Measurements from ENCODE around the gene MAN1C1.

Gene MAN1C1

DNA sequence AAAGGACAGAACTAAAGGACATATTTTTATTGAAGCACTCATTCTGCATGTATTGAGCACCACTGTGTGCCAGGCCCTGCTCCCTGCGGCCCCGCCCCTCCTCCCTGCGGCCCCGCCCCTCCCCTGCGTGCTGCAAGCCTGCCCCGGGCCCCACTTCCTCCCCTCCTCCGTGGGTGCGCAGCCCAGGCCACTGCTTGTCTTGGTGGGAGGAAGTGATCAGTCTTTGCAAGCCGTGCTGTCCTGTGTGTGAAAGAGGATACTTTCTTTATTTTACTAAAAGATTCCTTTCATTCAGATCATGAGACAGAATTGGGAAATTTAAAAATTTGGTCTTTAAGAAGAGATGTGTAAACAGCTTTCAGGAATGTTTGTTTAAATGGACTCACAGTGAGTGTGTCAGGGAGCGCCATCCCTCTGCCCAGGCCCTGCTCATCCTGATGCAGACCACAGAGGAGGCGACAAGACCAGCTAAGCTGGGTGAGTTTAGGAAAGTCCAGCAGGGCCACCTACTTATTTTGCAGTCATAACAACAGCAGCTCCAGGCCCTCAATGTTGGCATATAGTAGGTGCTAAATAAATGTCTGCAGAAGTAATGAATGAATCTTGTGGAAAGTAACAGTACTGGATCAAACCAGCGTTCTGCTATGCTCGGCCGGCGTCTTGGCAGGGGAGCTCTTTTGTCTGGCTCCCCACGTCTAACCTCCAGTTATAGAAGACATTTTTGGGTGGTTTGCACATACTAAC, 95.1 kb downstream of the MAN1C1 start:
- Histone ChIP-seq H3K79me2 (ENCODE audit: insufficient read depth, low read length) (no peaks in the 10 kb centered on the region), H3K27me3 (ENCODE audit: low read length) (no peaks in the 10 kb centered on the region), H3K4me2 (ENCODE audit: low read depth, low read length, poor library complexity, severe bottlenecking) (no peak overlapping the region), H2AFZ (ENCODE audit: low read depth, low read length, severe bottlenecking) (no peak overlapping the region), H3K27ac (ENCODE audit: low read depth, low read length) (no peak overlapping the region), H3K9ac (ENCODE audit: low read length) (no peak overlapping the region), H3K36me3 (ENCODE audit: low read length) (no peaks in the 10 kb centered on the region), H4K20me1 (ENCODE audit: low read depth, low read length) (no peaks in the 10 kb centered on the region), H3K9me2 (replicated peaks; ENCODE audit: insufficient read depth, low read length) (no peaks in the 10 kb centered on the region), H3F3A (ENCODE audit: insufficient read depth) (no peaks in the 10 kb centered on the region), H3K9me3 (ENCODE audit: insufficient read depth, low read length) (no peaks in the 10 kb centered on the region), H3K4me3 (ENCODE audit: insufficient read depth, low read length, poor library complexity, severe bottlenecking) (no peak overlapping the region)
- TF ChIP-seq EZH2phosphoT487 (conservative IDR thresholded peaks at IDR 0.05; ENCODE audit: low read length), result no peak
- no peak for TF ChIP-seq CTCF (IDR thresholded peaks at IDR 0.05; ENCODE audit: insufficient read depth, low read length, poor library complexity, severe bottlenecking)

DNA sequence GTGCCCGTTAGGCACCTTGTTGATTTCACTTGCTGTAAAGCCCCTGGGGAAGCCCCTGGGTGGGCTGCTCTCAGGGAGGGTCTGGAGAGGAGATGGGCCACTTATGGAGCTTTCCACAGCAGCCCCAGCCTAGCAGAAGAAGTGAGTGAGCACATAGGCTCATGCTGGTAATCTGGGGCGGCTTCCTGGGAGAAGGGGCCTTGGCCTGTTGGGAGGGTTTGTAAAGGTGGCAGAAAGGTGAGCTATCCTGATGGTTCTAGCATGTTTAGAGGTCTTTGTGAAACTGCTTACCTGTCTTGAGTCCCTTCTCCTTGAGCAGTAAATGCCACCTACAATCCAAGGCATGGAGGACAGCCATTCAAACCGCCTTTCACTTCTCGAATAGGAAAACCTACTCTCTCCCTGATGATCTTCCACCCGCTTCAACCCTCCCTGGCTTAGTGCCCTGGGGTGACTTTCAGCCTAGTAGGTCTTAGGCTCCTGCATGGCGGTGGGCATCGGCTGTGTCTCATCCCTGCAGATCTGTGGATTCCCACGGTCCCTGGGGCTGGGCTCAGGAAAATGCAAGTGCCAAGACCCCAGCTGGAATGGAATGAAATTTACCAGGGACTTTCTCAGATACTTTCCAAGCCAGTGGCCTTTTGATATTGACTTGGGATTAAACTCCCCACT, 95.8 kb downstream of the MAN1C1 start:
- Histone ChIP-seq H3K27ac (ENCODE audit: low read depth, low read length) (no peak overlapping the region), H3K4me2 (ENCODE audit: low read depth, low read length, poor library complexity, severe bottlenecking) (no peak overlapping the region)
- TF ChIP-seq EZH2phosphoT487 (conservative IDR thresholded peaks at IDR 0.05; ENCODE audit: low read length) (no peak), CTCF (IDR thresholded peaks at IDR 0.05; ENCODE audit: insufficient read depth, low read length, poor library complexity, severe bottlenecking) (no peak)

DNA sequence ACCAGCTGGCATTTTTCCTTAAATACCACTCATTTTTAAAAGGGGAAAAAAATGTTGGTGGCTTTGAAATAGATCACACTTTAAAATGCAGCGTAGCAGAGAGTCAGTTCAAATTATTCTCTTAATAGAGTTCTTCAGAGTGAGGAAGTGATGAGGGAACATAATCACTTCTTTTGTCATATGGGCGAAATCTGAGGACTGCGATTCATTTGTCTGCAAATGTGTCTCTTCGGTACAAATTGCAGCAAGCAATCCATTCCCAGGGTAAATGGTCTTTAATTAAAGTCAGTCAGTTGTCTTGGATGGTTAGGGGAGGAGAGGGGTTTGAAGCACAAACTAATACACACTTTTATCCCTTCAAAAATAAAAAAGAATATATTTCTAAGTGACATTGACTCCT, 97.4 kb downstream of the MAN1C1 start:
- no peaks in the 10 kb centered on the region for H3K27me3 ChIP-seq (ENCODE audit: low read length)
- H4K20me1 ChIP-seq (ENCODE audit: low read depth, low read length), result no peaks in the 10 kb centered on the region
- no peaks in the 10 kb centered on the region for H3F3A ChIP-seq (ENCODE audit: insufficient read depth)
- H3K9ac ChIP-seq (ENCODE audit: low read length), result no peak overlapping the region
- TF ChIP-seq CTCF (IDR thresholded peaks at IDR 0.05; ENCODE audit: insufficient read depth, low read length, poor library complexity, severe bottlenecking) (no peak), EZH2phosphoT487 (conservative IDR thresholded peaks at IDR 0.05; ENCODE audit: low read length) (no peak)
- H3K4me3 ChIP-seq (ENCODE audit: insufficient read depth, low read length, poor library complexity, severe bottlenecking), result no peak overlapping the region
- no peak overlapping the region for H2AFZ ChIP-seq (ENCODE audit: low read depth, low read length, severe bottlenecking)
- H3K4me2 ChIP-seq (ENCODE audit: low read depth, low read length, poor library complexity, severe bottlenecking), result no peak overlapping the region
- no peak overlapping the region for H3K27ac ChIP-seq (ENCODE audit: low read depth, low read length)
- H3K9me2 ChIP-seq (replicated peaks; ENCODE audit: insufficient read depth, low read length), result no peaks in the 10 kb centered on the region
- H3K36me3 ChIP-seq (ENCODE audit: low read length), result no peaks in the 10 kb centered on the region
- H3K9me3 ChIP-seq (ENCODE audit: insufficient read depth, low read length), result no peaks in the 10 kb centered on the region
- H3K79me2 ChIP-seq (ENCODE audit: insufficient read depth, low read length), result no peaks in the 10 kb centered on the region

More for the DNA sequence above, 95.8 kb downstream of the MAN1C1 start:
- Histone ChIP-seq H3K36me3 (ENCODE audit: low read length) (no peaks in the 10 kb centered on the region), H2AFZ (ENCODE audit: low read depth, low read length, severe bottlenecking) (no peak overlapping the region), H3K4me3 (ENCODE audit: insufficient read depth, low read length, poor library complexity, severe bottlenecking) (no peak overlapping the region), H4K20me1 (ENCODE audit: low read depth, low read length) (no peaks in the 10 kb centered on the region), H3F3A (ENCODE audit: insufficient read depth) (no peaks in the 10 kb centered on the region), H3K9me2 (replicated peaks; ENCODE audit: insufficient read depth, low read length) (no peaks in the 10 kb centered on the region), H3K27me3 (ENCODE audit: low read length) (no peaks in the 10 kb centered on the region), H3K9me3 (ENCODE audit: insufficient read depth, low read length) (no peaks in the 10 kb centered on the region), H3K79me2 (ENCODE audit: insufficient read depth, low read length) (no peaks in the 10 kb centered on the region), H3K9ac (ENCODE audit: low read length) (no peak overlapping the region)
